CD1c-positive myeloid dendritic cell (primary cell): Measurements from ENCODE around the gene SUCLG2.
A peak's percentile ranks its signal among the peaks of the same experiment; 100 is the strongest.

Experiments
- DNase-seq: peaks from one replicate; pipeline ENCODE4 v3.0.0-alpha.2; 2016; ENCODE audit errors: extremely low spot score

The SUCLG2 gene

DNA sequence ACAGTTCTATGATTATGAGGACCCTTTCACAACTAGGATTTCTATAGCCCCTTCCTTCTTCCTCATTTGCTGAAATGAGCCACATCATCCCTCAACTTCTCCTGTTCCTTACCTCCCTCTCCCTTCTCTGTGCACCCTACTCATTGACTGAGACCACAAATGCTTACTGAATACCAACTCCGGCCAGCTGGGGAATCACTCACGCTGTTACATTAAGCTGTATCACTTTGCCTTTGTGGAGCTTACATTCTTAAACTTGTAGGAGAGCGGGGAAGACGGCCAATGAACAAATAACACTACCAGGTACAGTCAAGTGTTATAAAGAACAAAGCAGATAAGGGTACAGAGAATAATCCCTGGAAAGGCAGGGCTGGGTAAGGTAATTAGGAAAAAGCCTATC lies 5.7 kb downstream of the SUCLG2 start:
- no peak for DNase-seq

DNA sequence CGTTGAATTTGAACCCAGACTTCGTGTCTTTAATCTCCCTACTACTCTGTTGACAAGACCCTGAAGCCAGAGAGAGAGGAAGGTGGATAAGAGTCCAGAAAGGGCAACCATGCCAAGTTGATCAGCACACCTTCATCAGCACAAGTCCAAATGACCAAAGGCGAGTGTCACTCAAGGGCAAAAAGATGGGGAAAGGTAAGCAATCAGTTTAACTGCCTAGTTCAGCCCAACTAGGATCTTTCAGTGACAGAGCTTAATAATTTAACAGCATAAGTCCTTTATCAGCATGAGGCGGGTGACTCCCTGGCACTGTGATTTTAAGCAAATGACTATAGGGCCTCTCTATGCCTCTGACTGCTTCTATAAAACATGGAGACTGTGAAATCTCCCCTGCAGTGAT lies 6.2 kb downstream of the SUCLG2 start:
- no peak for DNase-seq

- no peak for DNase-seq
Observed at GRCh38 chr3:67647390-67647878, 7.0 kb downstream of the SUCLG2 start.

DNA sequence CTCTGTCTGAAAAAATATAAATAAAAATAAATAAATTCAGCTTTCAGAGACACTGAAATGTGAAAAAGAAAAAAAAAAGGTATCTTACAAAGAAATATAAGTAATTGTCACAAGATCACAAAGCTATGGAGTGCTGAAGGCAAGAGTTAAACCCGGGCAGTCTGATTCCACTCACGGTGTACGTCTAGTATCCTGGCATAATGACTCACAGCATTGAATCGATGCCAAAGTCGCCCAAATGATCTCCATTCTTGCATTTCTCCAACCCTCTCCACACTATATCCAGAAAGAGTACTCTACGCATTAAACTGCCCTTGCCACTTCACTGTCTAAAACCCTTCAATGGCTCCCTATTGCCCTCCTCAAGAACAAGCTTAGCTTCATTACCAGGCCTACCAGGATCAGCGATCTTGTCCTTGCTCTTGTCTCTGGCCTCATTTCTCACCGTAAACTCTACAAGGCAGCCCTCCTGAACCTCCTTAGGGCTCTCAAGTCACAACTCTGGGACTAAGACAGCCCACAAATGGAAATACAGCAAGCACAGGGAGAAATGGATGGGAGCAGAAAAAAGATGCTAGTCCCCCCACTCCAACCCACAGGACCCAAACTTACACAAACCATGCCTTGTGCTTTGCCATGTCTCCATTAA lies 7.7 kb downstream of the SUCLG2 start:
- DNase-seq, result no peak

DNA sequence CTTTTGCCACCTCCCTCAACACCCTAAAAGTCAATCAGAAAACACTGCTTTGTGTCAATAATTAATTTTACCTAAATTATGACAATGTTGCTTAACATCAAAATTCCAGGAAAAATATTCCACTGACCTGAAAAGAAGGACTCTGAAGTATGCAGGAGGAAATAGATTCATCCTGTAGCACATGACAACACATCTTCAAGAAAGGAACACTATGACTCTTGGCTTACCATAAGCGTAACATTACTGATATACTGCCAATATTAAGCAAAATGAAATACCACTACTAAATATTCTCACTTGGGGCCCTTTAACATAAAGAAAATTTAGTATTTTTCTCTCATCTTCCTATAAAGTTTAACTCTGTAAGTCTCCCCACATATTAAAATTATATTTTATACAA lies 9.6 kb downstream of the SUCLG2 start:
- no peak for DNase-seq

DNA sequence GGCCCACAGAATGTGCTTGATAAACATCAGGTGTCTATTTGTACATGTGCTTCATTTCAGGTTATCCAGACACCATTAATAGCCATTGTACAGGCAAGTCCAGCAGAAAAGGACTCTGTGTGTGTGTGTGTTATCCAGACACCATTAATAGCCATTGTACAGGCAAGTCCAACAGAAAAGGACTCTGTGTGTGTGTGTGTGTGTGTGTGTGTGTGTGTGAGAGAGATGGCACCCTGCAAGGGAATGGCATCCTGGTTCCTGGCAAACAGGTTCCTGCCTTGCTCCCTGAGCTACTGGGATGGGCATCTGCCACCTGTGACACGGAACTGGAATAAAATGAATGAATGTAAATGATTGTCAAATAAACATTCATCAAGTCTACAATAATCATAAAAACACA lies 11.7 kb downstream of the SUCLG2 start:
- no peak for DNase-seq

- DNase-seq, result no peak
Observed at GRCh38 chr3:67642190-67642589, 12.2 kb downstream of the SUCLG2 start.

- DNase-seq, result no peak
Observed at GRCh38 chr3:67641451-67641850, 13.0 kb downstream of the SUCLG2 start.

DNA sequence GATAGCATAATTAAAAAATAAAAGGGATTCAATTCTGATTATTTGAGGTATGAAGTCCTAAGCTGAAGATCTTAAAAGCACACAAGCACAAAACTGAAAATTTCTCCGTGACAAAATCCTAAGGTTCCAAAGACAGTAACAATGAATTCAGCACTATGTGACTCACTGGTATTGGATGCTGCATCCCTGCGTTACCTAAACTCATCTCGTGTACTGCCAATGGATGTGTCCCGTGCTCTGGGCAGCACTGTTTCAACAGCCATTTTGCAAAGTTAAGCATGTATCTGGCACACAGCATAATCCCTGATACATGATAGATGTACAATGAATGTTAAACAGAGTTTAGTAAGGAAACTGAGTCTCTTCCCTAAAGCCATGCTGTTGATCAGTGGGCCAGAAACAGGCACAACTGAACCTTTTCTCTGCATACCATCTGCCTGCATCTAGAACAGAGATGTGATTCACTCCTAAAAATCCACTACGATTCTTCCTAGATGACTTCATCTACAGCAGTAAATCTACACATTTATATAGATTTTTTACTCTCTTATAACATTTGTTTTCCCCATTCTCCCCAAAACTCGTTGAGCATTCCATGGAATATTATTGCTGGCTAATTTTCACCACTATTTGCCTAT lies 14.3 kb downstream of the SUCLG2 start:
- DNase-seq, result no peak

DNA sequence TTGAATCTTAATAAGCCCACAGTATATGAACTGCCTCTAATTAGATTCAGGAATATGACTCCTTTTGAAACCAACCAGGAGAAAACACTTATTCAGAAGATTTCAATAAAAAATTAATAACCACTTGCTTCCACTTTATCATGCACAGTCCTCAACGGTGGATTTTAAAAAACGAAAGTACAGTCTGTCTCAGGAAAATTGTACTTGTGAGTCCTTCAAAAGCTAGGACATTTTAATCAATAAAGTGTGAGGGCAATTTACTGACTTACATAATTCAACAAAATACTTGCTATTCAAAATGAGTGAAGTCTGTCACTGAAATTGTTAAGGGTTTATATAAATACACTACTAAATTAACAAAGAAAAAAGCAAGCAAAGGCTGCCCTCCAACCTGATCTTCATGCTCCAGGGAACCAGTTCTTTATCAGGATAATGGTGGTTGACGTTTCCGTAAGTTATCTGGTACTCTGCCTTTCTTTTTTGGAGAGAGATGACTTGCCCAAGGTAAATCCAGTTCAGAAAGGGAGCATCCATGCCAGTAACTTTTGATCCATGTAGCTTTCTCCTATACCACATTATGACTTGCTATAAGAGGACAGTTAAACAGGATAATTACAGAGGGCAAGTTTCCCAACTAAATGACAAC lies 17.0 kb downstream of the SUCLG2 start:
- no peak for DNase-seq

- DNase-seq, result no peak
Observed at GRCh38 chr3:67635806-67636205, 18.6 kb downstream of the SUCLG2 start.

GRCh38 chr3:67635257-67635656 lies 19.2 kb downstream of the SUCLG2 start:
- no peak for DNase-seq

DNA sequence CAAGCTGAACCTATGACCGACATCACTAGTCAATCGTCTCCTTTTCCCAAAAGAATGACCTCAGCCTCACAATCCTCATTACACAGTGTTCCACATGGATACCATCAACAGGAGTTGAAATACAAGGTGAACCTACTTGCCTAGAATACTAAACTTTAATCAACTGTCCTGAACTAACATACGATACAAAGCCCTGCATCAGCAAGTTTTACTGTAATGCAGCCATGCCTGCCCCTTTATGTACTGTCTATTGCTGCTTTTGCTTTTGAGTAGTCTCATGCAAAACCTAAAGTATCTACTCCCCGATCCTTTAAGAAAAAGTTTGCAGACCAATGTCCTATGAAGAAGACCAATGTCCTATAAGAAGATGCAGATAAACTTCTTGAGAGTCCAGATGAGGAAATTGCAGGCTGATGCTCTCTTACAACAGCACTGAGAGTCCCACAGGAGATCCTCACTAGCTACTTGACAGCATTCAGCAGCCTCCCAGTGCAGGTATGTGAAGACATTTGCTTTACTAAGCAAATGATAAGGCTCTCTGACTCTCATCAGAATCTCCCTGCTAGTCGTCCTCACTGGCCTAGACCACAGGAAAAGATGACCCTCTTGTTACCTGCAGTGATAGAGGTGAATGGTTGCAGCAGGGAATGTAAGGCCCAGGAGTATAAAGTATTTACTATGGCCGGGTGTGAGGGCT lies 23.6 kb downstream of the SUCLG2 start:
- DNase-seq, result no peak

GRCh38 chr3:67624687-67625086 lies 29.7 kb downstream of the SUCLG2 start:
- DNase-seq, result no peak

DNA sequence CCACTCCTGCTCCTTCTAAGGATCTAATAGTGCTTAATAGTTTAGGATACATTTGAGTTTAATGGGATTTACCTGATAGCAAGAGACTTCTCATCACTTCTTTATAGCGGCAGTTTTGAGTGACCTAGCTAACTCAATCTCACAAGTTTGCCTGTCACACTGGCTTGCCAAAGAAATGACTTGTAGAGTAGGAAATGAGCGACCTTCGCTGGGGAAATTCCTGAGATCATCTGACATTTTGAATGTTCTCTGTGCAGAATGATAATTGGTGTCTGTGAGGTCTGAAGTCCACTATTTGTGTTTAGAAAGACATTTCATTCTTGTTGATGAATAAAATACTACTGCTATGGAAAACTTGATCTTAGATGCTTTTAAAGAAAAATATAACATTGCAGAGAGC lies 30.3 kb downstream of the SUCLG2 start:
- no peak for DNase-seq

DNA sequence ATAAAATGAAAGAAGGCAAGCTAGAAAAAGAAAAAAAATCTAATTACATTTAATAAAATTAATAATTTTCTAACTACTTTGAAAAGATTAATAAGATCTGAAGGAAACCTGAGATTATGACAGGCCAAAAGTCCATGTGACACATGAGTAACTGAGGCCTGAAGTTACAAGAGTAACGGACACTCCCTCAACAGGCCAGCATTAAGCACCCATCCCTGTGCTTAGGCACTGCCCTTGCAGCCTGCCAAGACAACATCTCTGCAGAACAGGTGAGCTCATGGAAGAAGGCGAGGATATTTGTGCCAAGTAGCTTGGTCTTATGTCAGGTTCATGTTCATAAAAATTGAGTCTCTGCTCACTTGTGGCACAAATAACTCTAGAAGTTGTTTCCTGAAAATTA lies 31.8 kb downstream of the SUCLG2 start:
- no peak for DNase-seq

- no peak for DNase-seq
Observed at GRCh38 chr3:67620869-67621268, 33.5 kb downstream of the SUCLG2 start.

DNA sequence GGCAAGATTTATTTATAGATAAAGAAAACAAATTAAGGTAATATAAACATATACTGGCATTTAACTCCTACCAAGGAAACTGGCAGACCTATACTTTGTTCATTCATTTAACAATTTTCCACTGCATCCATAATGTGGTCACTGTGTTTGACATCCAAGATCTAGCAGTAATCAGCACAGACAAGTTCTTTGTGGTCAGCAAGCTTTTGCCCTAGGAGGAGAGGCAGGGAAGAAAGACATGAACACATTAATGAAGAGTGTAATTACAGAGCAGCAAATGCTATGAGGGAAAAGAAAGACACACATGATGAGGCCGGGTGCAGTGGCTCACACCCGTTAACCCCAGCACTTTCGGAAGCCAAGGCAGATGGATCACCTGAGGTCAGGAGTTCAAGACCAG lies 34.4 kb downstream of the SUCLG2 start:
- no peak for DNase-seq

DNA sequence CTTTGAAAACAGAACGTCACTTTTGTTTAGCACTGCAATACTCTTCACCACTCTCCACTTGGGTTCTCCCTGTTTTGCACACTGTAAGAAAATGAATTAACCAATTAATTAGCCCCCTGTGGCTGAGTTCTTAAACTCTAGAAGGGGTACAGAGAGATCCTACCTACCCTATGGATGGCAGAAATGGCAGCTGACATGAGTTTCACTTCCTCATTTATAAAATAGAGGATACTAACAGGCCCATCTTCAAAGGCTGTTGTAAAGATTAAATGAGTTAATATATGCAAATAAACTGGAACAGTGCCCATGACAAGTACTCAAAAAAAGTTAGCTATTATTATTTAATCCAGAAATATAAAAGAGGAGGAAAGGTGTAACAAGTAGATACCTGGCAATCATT lies 36.9 kb downstream of the SUCLG2 start:
- DNase-seq, result peak; percentile 10

GRCh38 chr3:67616046-67616445 lies 38.4 kb downstream of the SUCLG2 start:
- DNase-seq, result no peak

DNA sequence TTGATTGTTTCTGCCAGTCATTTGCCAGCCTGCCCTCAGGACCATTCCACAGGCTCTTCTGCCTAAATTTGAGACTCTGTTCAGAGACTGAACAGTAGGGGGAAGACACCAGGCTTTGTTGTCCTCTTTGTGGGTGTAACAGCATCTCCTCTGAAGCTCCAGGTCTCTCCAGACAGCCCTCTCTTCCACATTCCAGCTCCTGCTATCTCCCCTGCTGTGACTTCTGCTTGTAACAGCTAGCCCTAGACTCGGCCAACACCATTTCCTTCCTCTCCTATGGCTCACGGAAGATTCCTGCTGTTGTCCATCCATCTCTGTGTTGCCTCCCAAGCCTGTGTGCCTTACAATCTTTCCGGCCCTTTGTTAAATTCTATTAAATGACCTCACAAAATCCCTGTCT lies 40.2 kb downstream of the SUCLG2 start:
- no peak for DNase-seq

GRCh38 chr3:67610458-67610857 lies 44.0 kb downstream of the SUCLG2 start:
- no peak for DNase-seq

DNA sequence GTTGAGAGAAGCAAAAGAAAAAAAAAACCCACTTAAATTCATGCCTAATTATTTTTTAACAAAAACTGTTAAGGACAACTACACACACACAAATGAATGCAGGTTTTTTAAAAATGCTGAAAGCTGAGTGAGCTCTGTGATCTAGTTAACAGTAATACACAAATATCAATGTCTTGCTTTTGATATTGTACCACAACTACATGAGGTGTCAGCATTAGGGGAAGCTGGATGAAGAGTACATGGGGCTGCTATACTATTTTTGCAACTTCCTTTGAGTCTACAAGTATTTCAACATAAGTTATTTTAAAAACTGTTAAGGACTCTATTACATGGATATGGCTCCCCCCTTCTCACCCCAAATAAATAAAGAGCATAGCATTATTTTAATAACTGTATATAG lies 44.7 kb downstream of the SUCLG2 start:
- no peak for DNase-seq
